SH-SY5Y (cell line): Measurements from ENCODE around the gene ZNF592.

Experiments used
- GATA2 ChIP-seq: IDR thresholded peaks from 2 replicates; pipeline ENCODE4 v1.6.1; 2011; ENCODE audit warnings: mild to moderate bottlenecking, low read depth, low read length
- GATA3 ChIP-seq: IDR thresholded peaks from 2 replicates; pipeline ENCODE4 v1.6.1; 2011; ENCODE audit warnings: low read depth, mild to moderate bottlenecking, low read length, moderate library complexity

GRCh38 chr15:84714372-84714771 is 34.0 kb upstream of the ZNF592 start:
- TF ChIP-seq GATA3 (no peak), GATA2 (no peak)
